22Rv1 (cell line): ENCODE measurements around the gene ADCY10.

Experiments used
- CTCF ChIP-seq: fragments of 450-650 bp; IDR thresholded peaks from 2 replicates; pipeline ENCODE4 v1.5.1; 2017; ENCODE audit warnings: mild to moderate bottlenecking
- ZFX ChIP-seq: fragments of 450-650 bp; IDR thresholded peaks from 2 replicates; pipeline ENCODE4 v1.6.1; 2017; ENCODE audit warnings: antibody characterized with exemption, borderline replicate concordance

DNA sequence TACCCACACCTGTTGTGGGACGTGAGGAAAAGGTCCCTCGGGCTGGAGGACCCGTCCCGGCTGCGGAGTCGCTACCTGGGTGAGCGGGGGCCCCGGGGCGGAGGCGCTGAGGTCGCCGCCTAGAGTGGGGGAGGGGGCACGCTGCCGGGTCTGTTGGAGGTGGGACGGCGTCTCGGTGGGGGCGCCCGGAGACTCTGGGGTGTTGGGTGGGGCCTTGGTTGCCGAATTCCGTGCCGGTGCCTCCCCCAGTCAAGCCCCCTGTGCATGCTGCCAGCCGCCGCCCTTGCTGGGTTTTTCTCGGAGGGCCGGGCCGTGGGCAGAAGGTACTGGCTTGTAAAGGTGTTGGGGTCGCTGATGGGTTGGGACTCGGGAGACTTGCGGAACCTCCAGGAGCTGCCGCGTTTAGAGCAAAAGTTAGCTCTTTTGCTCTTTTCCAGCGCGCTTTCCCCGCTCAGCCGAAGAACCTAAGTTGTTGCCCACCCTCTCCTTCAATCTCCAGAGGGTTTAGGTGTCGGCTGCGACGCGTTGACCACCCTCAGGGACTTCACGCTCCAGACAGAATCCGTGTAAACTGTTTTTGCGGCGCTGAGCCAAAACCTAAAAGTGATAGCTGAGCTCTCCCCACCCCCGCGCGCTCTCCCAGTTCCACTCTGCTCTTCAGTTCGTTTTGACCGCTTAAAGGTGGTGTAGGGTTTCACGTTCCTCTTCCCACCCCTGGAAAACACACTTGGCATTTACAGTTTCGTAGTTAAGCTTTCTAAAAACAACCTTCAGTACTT, 23.2 kb upstream of the ADCY10 start, which contains the start of gene MPC2:
- no peak for TF ChIP-seq CTCF
- no peak for TF ChIP-seq ZFX
